Measurements from ENCODE around the gene PXDN. TPM values are rescaled to one million over a fixed set of nuclear protein-coding genes. Genes with fewer than 3 reads are reported as not detected.

Gene PXDN
- total and polyA plus RNA-seq, 9 of the 15 experiments (the other 6 are each of a cell fraction or from before 2014, with no cell fraction given) = 0.49 TPM; not detected in 8

GRCh38 chr2:1777781-1778180, 33.5 kb upstream of the PXDN start (continued):
- no peak for TF ChIP-seq ZBTB17 (CRISPR knock-in tag; IDR thresholded peaks at IDR 0.05)
- TF ChIP-seq E2F1 (CRISPR knock-in tag; IDR thresholded peaks at IDR 0.05) = no peak
- TF ChIP-seq CBX2 (IDR thresholded peaks at IDR 0.05; ENCODE audit: insufficient read depth, low read length, poor library complexity, severe bottlenecking) = no peak
- no peak for TF ChIP-seq HDGF (IDR thresholded peaks at IDR 0.05)
- TF ChIP-seq USF1 (CRISPR knock-in tag; IDR thresholded peaks at IDR 0.05) = no peak
- no peak for TF ChIP-seq POU5F1 (IDR thresholded peaks at IDR 0.05; ENCODE audit: borderline replicate concordance, low read depth, low read length, partially characterized antibody)
- TF ChIP-seq TGIF2 (CRISPR knock-in tag; IDR thresholded peaks at IDR 0.05) = no peak
- TF ChIP-seq HNRNPUL1 (IDR thresholded peaks at IDR 0.05; ENCODE audit: low read length) = no peak

- POLR2A ChIA-PET = no interaction called here
- no peaks in the 10 kb centered on the region for H3K36me3 ChIP-seq (ENCODE audit: control insufficient read depth, insufficient read depth, low read length)
- CTCF ChIA-PET (ENCODE audit: low intra/inter-chr PET ratio) = no interaction called here
- no peaks in the 10 kb centered on the region for H3K9me1 ChIP-seq (ENCODE audit: control insufficient read depth, insufficient read depth, low read length)
- no peaks in the 10 kb centered on the region for H3K4me1 ChIP-seq (replicated peaks in 1 of 2; ENCODE audit: control insufficient read depth in 2 of 2, insufficient read depth in 2 of 2, low read length in 2 of 2)
- WGBS (ENCODE audit: insufficient coverage, low coverage, missing lambda C conversion rate) = 5% methylated on average over 2 of the region's 2 CpGs
- H3K79me2 ChIP-seq (ENCODE audit: control insufficient read depth, insufficient read depth, low read length) = no peaks in the 10 kb centered on the region
- no peak for FAIRE-seq
- H4K20me1 ChIP-seq (replicated peaks; ENCODE audit: control insufficient read depth, insufficient read depth, low read length) = no peaks in the 10 kb centered on the region
- no peak for ATAC-seq
- no peak overlapping the region for H3K27ac ChIP-seq (ENCODE audit: extremely low read depth, low read depth, low read length)
- H3K4me3 ChIP-seq = no peak overlapping the region
- H3K27me3 ChIP-seq (ENCODE audit: control insufficient read depth in 2 of 2, insufficient read depth in 2 of 2, low read length in 2 of 2) = peaks cover under 1 to 20% of the 10 kb centered on the region in 2 experiments; a peak in 3 of 5 replicates
- no peak for DNase-seq (ENCODE audit: extremely low read depth in 1 of 4, low spot score in 3 of 4)
- H3K4me2 ChIP-seq (ENCODE audit: insufficient read depth, low read length) = no peak overlapping the region
- BruUV-seq (replicated peaks) = no TSS peak
- H2AFZ ChIP-seq (ENCODE audit: low read depth, low read length) = no peak overlapping the region
- in situ Hi-C loops (cut with MboI) = no loop called here
- H3K9me3 ChIP-seq (replicated peaks; ENCODE audit: control insufficient read depth, insufficient read depth, low read depth, low read length) = no peaks in the 10 kb centered on the region
- H3K9ac ChIP-seq (ENCODE audit: insufficient read depth in 1 of 2, low read depth in 2 of 2, low read length in 2 of 2) = no peak overlapping the region
- intact Hi-C loops (cut with micrococcal nuclease) = no loop called here
- no peak for TF ChIP-seq POLR2AphosphoS5 (IDR thresholded peaks at IDR 0.05; ENCODE audit: control insufficient read depth, insufficient read depth, low read depth, low read length)
- TF ChIP-seq KDM5B (IDR thresholded peaks at IDR 0.05; ENCODE audit: insufficient replicate concordance, low read depth, low read length) = no peak
- no peak for TF ChIP-seq SIN3A (IDR thresholded peaks at IDR 0.05; ENCODE audit: borderline replicate concordance in 2 of 2, control insufficient read depth in 1 of 2, low read depth in 2 of 2, low read length in 2 of 2)
- TF ChIP-seq TOE1 (IDR thresholded peaks at IDR 0.05; ENCODE audit: borderline replicate concordance) = no peak
- no peak for TF ChIP-seq TOE1 (CRISPR knock-in tag; IDR thresholded peaks at IDR 0.05; ENCODE audit: borderline replicate concordance, low read depth)
- no peak for TF ChIP-seq HNRNPK (IDR thresholded peaks at IDR 0.05; ENCODE audit: low read depth, low read length, poor library complexity, severe bottlenecking)
- TF ChIP-seq ZNF24 (IDR thresholded peaks at IDR 0.05) = no peak
- no peak for TF ChIP-seq IRF9 (tag; IDR thresholded peaks at IDR 0.05)
- TF ChIP-seq ZNF511 (CRISPR knock-in tag; IDR thresholded peaks at IDR 0.05) = no peak
- no peak for TF ChIP-seq FOS (IDR thresholded peaks at IDR 0.05; ENCODE audit: extremely low read depth, insufficient read length)
- no peak for TF ChIP-seq DACH1 (IDR thresholded peaks at IDR 0.05; ENCODE audit: partially characterized antibody)
- TF ChIP-seq SIN3B (IDR thresholded peaks at IDR 0.05; ENCODE audit: low read depth) = no peak
Measured at GRCh38 chr2:1777156-1777555, 32.8 kb upstream of the PXDN start.

All from K562 (cell line).